Gastroesophageal sphincter (tissue), 3 donors: ENCODE measurements around the gene MYO9A.

Source experiments
- CTCF ChIP-seq, 4 experiments: fragments of 200-600 bp in 2 of 4; fragments of 450-650 bp in 2 of 4; sonication (generic) in 1 of 4; IDR thresholded peaks; one replicate each; pipeline ENCODE4 v1.5.1; 2017 to 2019; ENCODE audit warnings: antibody characterized with exemption in 4 of 4, mild to moderate bottlenecking in 2 of 4, moderate library complexity in 2 of 4
- EP300 ChIP-seq: sonication (generic); formaldehyde crosslinking; IDR thresholded peaks from one replicate; pipeline ENCODE4 v1.6.1; 2017; ENCODE audit warnings: antibody characterized with exemption, mild to moderate bottlenecking
- POLR2A ChIP-seq, 2 donors: fragments of 450-650 bp; IDR thresholded peaks; one replicate each; pipeline ENCODE4 v1.6.1; 2017; ENCODE audit warnings: antibody characterized with exemption in 2 of 2, mild to moderate bottlenecking in 2 of 2, moderate library complexity in 1 of 2

- TF ChIP-seq CTCF (IDR thresholded peaks at IDR 0.05), result no peak
- no peak for TF ChIP-seq POLR2A (IDR thresholded peaks at IDR 0.05)
- TF ChIP-seq EP300, result no peak
These were observed 294.9 kb downstream of the MYO9A start for GRCh38 chr15:71822890-71823630.
